Peyer's patch (tissue), 4 donors: Measurements from ENCODE around the gene GPX3.

Experiments used
- CTCF ChIP-seq, 6 experiments: fragments of 450-650 bp in 4 of 6; fragments of 200-600 bp in 2 of 6; sonication (generic) in 1 of 6; IDR thresholded peaks; one replicate each; pipeline ENCODE4 v1.5.1; 2017 to 2019; ENCODE audit warnings: antibody characterized with exemption in 6 of 6, mild to moderate bottlenecking in 3 of 6, moderate library complexity in 1 of 6
- POLR2A ChIP-seq, 2 donors: fragments of 450-650 bp; IDR thresholded peaks; one replicate each; pipeline ENCODE4 v1.5.1; 2017; ENCODE audit warnings: antibody characterized with exemption in 2 of 2, mild to moderate bottlenecking in 2 of 2, moderate library complexity in 2 of 2

GRCh38 chr5:151039665-151040064, 19.3 kb downstream of the GPX3 start:
- TF ChIP-seq CTCF (IDR thresholded peaks at IDR 0.05) (no peak), POLR2A (IDR thresholded peaks at IDR 0.05) (no peak)
